ENCODE results near the gene BAG3.
"Not testable (repeated sequence)": the region's sequence is repeated elsewhere in the genome, so short reads cannot be mapped to it uniquely, and the experiment has no call there.

The BAG3 gene

GRCh38 chr10:119694608-119695007 is 43.4 kb downstream of the BAG3 start:
- DNase-seq, result no peak

DNA sequence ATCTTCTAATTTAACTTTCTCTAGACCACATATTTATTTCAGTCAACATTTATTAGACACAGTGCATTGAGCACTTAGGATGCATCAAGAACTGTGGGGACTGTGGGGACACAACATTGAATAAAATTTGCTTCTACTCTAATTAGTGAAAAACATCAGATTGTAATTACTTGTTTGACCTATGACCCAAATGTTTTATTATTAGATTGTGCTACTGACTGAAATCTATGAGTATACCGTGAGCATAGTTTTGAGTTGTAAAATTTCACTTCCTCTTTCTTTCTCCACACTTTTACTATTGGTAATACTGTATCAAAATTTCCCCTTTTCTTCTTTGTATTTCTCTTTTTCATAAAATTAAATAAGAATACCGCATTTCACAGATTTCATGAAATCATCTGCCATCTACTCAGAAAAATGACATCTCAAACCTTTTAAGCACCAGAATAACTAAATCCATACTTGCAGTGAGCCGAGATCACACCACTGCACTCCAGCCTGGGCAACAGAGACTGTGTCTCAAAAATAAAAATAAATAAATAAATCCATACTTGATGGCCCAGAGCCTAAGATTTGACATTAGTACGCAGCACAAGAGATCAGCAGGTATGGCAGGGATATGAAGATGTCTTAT is 49.3 kb downstream of the BAG3 start:
- DNase-seq, result no peak

DNA sequence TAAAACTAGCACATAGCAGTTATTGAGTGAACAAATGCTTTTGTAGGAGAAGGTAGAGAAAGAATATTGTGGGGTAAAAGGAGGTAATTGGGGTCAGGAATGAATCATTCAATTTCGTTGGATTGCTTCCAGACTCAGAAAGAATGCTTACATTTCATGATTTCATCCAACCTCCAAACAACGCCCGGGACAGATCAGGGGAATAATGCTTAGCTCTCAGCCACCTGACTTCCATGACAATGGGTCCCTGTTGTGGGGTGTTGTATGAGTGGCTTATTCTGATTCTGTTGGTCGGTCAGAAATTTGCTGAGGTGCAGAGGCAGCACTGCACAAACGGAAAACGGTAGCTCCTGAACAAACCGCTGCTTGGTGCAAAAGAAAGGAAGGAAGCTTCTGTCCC is 50.7 kb downstream of the BAG3 start:
- DNase-seq, result no peak

GRCh38 chr10:119702583-119702982 is 51.4 kb downstream of the BAG3 start:
- no peak for DNase-seq

GRCh38 chr10:119703903-119704508 is 52.8 kb downstream of the BAG3 start:
- no peak for DNase-seq

DNA sequence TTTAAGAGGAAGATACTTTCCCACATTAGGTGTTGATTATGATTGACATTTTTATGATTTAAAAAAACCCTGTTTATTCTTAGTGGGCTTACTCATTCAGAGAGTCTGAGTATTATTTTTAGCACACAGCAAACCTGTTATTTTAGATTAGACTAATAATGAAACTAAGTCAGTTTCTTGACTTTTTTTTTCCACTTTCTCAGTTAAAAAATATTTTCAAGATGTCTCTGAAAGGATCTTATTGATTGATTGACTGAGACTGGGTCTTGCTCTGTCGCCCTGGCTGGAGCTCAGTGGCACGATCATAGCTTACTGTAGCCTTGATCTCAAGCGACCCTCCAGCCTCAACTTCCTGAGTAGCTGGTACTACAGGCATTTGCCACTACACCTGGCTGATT is 54.3 kb downstream of the BAG3 start:
- no peak for DNase-seq

- no peak for DNase-seq
Measured at GRCh38 chr10:119706521-119707278, 55.5 kb downstream of the BAG3 start.

DNA sequence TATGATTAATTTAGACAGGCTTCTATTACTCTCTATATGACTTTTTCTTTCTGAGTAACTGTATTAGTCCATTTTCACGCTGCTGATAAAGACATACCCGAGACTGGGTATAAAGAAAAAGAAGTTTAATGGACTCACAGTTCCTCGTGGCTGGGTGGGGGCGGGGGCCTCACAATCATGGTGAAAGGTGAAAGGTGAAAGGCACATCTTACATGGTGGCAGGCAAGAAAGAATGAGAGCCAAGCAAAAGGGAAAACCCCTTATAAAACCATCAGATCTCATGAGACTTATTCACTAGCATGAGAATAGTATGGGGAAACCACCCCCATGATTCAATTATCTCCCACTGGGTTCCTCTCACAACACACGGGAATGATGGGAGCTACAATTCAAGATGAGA is 56.2 kb downstream of the BAG3 start:
- DNase-seq, result not testable (repeated sequence)

DNA sequence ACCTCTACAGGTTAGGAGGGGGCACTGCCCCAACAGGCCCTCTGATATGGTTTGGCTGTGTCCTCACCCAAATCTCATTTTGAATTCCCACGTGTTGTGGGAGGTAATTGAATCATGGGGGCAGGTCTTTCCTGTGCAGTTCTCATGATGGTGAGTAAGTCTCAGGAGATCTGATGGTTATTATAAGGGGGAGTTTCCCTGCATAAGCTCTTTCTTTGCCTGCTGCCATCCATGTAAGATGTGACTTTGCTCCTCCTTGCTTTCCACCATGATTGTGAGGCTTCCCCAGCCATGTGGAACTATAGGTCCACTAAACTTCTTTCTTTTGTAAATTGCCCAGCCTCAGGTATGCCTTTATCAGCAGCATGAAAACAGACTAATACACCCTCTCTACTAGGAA is 59.8 kb downstream of the BAG3 start:
- not testable (repeated sequence) for DNase-seq

GRCh38 chr10:119713744-119714483 is 62.7 kb downstream of the BAG3 start:
- no peak for DNase-seq

GRCh38 chr10:119714484-119714816 is 63.3 kb downstream of the BAG3 start:
- DNase-seq, result no peak

- DNase-seq, result no peak
Measured at GRCh38 chr10:119715628-119716505, 64.7 kb downstream of the BAG3 start.

DNA sequence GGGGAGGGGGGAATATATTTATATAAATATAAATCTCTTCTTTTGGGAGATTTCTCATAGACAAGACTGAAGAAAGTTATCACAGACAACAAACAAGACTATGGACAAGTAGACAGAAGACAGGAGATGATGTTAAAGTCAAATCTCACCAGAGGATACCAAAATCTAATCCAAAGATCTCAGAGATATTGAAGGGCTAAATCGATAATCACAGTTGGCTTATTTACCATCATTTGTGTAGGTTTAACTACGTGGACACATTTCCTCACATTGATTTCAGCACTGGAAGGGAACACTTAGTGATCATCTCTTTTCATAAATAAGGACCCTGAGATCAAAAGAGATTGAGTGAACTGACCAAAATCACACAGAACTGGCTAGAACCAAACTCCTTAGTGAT is 72.0 kb downstream of the BAG3 start:
- DNase-seq, result no peak

DNA sequence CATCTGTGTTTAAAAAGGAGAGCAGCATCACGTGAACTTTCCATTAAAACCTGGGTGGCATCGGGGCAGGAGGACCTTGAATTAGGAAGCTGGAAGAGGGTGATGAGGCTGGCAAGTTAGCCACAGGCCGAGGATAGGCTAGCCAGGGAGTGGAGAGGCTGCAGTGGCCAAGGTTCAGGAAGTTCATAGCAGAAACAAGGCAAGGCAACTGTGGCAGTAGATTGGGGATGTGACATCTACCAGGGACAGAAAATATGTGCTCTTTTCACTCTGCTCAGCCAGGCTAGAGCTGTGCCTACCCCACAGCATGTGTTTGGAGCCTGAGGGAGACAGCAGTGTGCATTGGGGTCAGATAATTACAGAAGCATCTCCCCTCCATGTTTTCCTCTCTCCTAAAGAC is 72.4 kb downstream of the BAG3 start:
- no peak for DNase-seq

GRCh38 chr10:119724593-119725516 is 73.7 kb downstream of the BAG3 start:
- DNase-seq, result peak in 2 of 3 experiments; percentile 0 to 78

GRCh38 chr10:119725517-119725827 is 74.3 kb downstream of the BAG3 start:
- DNase-seq, result no peak

DNA sequence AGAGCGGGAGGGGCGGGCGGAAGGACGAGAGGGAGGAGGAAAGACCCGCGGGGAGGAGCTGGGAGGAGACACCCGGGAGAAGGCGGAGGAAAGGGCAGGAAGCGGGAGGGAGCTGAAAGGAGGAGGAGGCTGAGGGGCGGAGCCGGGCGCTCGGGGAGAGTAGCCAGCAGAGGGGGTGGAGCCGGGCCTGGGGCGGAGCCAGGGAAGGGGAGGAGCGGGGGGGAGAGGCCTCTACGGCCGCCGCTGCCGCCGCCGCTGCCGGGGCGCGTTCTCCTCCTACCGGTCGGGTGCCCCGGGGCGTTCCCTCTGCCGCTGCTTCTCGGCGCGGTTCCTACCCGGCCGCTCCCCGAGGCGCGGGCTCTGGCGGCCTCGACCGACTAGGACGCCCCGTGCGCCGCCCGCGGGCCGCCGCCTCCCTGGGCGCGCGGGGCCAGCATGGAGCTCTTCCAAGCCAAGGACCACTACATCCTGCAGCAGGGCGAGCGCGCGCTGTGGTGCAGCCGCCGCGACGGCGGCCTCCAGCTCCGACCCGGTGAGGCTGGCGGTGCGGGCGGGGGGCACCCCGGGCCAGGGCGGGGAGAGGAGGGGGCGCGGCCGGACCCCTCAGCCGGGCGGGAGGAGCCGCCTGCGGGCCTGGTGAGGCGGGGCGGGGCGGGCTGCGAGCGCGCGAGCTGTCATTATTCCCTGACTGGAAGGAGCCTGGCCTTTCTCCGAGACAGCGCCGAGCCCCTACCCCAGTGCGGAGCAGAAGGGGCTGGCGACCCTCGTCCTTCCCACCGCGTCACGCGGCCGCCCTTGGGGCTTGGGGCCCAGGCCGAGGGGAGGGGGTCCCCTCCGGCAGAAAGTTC is 74.9 kb downstream of the BAG3 start, which contains the start of gene INPP5F:
Gene INPP5F (plus strand): TSS at position 223 of the 848 bp plus-strand sequence. CDS start 213 bp downstream, at position 436.
- peak; percentile 91 to 96 (median 93) for DNase-seq

DNA sequence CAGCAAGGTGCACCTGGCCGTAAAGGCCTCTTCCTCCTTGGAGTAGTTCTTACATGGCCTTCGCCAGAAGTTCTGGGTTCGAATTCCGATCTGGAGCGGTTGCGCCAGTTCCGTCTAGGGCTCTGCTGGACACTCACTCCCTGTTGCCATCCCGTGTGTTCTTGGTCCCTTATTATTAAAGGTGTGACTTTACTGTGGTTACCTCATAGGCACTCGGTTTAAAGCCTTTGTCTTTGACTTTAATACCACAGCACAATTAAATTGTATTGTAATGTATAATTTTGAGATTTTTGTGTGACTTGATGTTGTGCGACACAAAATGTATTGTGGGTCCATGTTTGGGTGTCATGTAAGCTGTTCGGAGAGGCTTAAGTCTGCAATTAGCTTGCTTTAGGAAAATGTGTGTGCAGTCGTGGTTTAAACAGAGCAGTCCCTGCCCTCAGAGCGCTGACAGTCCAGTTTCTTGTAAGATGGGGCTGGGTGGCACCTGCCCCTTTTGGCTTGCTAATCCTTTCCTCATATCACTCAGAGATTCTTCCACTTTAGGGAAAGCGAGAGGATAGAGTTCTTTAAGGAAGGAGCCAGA is 75.6 kb downstream of the BAG3 start:
- peak in 1 of 3 experiments; percentile 56 for DNase-seq

Measured in NCI-H1417 (cell line).